ENCODE data around the gene ETV5.
"Not testable (repeated sequence)": the region's sequence is repeated elsewhere in the genome, so short reads cannot be mapped to it uniquely, and the experiment has no call there.

ETV5 gene

GRCh38 chr3:186059192-186059591 lies 49.7 kb downstream of the ETV5 start:
- no peak for DNase-seq

GRCh38 chr3:186058225-186058624 lies 50.7 kb downstream of the ETV5 start:
- no peak for DNase-seq

GRCh38 chr3:186057594-186057993 lies 51.3 kb downstream of the ETV5 start:
- peak; percentile 5 for DNase-seq

DNA sequence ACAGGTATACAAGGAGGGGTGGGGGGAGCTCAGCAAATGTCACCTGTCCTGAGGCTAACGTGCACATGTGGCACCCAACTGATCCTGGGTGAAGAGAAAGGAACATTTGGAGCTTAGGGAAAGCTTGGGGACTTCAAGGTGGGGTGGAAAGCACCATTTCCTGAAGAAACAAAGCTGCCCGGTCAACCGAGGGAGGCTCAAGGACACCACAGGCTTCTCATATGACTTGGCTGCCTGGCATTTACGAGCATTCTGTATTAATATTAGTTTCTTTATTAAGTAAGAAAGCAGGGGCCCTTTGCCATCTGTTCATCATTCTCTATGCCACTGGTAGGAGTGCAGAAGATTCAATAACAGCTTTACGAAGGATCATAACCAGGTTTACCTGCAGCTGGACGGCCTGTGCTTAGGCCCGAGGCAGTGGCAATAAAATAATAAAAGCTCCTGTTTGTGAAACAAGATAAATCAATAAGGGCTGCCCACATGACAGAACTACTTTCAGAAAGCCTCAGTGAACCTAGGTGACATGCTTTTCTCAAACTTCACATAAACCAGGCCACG lies 54.0 kb downstream of the ETV5 start:
- no peak for DNase-seq

DNA sequence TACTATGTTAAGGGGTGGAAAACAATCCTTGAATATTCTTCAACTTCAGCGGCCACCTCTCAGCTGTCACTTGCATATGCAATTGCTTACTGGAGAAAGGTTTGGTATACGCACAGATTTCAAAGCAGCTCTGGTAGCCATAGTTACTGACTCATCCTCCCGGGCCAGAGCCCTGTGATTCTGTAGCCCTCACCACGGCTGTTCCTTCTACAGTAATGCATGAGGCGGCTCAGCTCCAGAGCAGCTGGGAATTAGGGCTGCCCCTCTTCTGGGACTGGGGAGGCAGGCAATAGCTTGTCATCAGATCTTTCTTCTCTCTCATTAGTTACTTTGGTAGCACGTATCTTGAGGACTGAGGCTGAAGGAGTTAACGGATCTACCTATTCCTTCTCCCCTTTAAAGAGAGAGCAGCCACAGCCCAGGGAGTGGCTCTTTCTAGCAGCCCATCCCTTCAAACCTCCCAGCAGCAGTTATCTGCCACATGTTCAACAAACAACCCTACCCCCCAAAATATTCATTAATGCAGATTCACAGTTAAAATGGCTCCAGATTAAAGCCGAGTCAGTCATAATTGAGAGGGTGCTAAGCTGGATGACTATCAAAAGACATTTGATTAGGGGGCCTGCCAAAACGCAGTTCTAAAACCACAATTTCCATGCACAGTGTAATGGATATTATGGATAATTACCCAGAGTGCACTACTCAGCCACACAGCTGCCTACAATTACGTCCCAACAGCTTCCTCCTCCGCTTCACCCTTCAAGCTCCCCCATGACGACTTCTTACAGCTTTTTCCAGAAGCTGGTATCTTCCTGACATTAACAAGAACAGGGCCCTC lies 54.7 kb downstream of the ETV5 start:
- no peak for DNase-seq

DNA sequence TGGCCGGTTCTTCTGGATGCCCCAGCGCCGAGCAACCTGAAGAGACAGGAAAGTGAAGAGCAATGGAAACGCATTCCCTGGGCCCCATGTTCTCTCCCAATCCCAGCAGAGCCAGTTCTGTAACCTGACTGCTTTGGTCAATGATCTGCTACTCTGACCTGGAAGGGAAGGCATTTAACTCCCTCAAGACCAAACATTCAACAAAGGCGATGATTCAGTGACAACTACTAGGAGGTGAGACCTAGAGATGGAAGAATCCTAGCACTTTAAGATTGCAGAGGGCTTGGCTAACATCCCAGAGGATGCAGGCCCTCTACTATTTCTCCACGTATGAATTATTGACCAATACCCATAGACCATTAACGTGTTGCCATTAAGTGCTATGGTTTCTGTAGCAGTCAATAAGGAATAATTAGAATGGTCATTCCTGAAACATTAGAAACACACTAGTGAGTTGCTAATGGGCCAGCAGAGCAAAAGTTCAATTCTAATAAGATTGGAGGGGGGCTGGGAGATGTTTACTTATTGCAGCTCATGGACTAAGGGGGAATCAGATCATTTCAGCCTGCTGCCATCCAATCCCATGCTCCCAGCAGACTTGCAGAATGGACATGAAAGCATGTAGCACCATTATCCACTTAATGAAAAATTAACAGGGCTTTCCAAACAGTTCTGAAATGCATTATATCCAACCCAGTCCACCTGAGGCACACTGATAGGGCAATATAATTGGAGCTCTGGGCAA lies 56.6 kb downstream of the ETV5 start:
- DNase-seq, result no peak

DNA sequence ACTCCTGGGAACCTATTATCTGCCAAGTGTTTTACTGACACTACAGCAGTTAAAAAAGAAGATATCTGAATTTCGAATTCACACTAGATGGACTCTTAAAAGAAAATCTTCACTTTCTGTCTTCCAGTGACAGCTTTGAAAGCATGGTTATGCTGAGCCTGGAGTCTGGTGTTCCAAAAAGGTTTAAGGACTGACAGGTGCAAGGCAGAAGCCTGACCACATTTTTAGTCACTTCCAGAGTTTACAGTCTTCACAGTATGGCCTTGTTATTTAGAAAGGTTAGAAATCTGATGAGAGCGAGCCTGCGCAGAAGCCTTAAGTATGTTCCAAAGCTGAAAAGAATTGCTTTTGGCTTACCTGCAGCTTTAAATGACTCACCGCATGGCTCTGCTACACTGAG lies 59.9 kb downstream of the ETV5 start:
- no peak for DNase-seq

- DNase-seq, result no peak
Observed at GRCh38 chr3:186048119-186048518, 60.8 kb downstream of the ETV5 start.

DNA sequence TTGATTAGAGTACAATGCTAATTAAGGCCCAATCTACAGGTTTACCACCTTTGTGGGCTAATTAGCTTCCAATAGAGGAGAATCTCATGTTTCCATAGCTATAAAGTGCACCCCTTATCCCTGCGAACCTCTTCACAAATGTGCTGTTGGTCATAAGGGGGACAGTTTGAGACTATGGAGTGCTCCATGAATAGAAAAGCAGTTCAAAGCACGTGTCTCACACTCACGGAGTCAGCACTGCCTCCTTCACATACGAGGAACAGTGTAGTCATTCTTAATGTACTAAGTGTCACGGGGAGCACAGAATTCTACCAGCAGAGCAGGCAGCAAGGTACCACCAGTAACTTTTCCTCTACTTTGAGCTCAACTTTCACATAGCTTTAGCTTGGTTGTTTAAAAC lies 62.1 kb downstream of the ETV5 start:
- DNase-seq, result no peak

DNA sequence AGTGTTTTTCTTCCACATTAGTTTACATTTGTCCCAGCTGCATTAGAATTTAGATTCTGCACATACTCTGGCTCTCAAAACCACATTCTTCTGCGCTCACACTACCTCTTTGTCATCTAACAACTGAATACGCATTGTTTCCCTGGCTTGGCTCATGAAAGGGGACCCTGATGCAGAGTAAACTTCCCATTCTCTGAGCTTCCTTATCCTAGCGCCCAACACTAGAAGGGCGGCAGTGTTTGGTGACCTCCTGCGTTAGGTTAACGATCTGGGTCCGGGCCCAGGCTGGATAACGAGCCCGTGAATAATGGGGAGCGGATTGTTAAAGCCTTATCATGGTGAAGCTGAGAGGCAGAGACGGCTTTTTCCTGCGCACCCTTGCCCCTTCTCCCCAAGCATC lies 63.9 kb downstream of the ETV5 start:
- DNase-seq, result no peak

GRCh38 chr3:186044427-186044826 lies 64.5 kb downstream of the ETV5 start:
- DNase-seq, result no peak

GRCh38 chr3:186042521-186043202 lies 66.2 kb downstream of the ETV5 start:
- DNase-seq, result no peak

- DNase-seq, result no peak
Observed at GRCh38 chr3:186042036-186042435, 66.9 kb downstream of the ETV5 start.

DNA sequence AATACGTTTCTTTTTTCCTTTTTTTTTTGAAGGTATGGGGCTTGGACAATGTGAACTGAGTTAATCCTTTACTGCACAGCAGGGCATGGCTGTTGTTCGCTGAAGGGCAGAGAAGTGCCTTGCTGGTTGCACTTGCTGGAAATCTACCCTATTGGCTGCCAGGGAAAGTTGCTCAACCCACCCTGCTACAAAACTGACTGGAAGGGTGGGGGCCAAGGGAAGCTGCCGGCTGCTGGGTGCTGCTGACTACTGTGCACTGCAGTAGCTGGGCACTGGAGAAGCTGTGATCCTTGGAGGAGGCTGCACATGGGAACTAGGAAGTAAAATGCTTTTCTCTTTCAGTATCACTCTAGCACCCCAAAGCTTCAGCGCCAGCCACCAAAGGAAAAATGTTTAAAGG lies 70.5 kb downstream of the ETV5 start:
- no peak for DNase-seq

DNA sequence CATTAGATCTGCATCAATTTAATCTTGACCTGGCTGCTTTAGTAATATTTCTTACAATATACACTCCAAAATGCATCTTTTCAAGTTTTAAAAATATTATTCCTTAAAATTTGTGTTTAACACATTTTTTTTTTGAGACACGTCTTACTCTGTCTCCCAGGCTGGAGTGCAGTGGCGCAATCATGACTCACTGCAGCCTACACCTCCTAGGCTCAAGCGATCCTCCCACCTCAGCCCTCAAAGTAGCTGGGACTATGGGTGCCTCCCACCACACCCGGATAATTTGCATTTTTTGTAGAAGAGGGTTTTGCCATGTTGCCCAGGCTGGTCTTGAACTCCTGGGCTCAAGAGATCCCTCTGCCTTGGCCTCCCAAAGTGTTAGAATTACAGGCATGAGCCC lies 73.6 kb downstream of the ETV5 start:
- peak; percentile 62 for DNase-seq

GRCh38 chr3:186032321-186032720 lies 76.6 kb downstream of the ETV5 start:
- no peak for DNase-seq

DNA sequence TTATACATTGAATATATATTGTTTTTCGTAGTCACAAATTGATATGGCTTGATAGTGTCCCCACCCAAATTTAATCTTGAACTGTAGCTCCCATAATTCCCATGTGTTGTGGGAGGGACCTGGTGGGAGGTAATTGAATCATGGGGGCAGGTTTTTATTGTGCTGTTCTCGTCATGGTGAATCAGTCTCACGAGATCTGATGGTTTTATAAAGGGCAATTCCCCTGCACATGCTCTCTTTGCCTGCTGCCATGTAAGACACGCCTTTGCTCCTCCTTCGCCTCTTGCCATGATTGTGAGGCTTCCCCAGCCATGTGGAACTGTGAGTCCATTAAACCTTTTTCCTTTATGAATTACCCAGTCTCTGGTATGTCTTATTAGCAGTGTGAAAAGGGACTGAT lies 82.9 kb downstream of the ETV5 start:
- not testable (repeated sequence) for DNase-seq

- no peak for DNase-seq
Observed at GRCh38 chr3:186025161-186025560, 83.7 kb downstream of the ETV5 start.

GRCh38 chr3:186024210-186024609 lies 84.7 kb downstream of the ETV5 start:
- DNase-seq, result no peak

GRCh38 chr3:186022931-186023330 lies 86.0 kb downstream of the ETV5 start:
- DNase-seq, result no peak

DNA sequence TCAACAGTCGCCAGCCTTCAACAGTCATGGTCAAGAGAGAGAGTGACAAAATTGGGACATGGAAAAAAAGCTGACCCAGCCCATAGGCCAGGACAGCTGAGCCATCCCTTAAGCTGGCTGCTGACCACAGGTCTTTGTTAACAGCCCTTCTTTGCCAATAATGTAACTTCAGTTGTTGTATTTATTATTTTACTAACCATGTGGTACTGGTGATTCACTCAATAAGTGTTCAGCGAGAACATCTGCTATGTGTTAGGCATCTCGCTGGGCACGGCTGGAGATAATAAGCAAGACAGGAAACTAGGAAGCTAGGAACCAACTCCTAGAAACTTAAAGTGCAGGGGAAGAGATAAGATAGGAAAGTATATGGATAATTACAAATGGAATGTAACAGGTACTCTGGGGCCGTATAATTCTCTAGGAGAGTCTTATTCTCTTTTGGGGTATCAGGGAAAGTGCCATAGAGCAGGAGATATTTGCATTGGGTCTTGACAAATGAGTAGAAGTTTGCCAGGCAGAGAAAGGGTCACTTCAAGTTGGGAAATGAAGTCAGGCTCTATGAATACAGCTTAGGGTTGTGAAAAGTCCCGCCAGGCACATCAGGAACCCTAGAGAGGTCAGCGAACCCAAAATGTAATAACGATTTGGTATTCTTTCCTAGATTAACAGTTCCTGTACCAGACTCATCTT lies 87.1 kb downstream of the ETV5 start:
- DNase-seq, result no peak

DNA sequence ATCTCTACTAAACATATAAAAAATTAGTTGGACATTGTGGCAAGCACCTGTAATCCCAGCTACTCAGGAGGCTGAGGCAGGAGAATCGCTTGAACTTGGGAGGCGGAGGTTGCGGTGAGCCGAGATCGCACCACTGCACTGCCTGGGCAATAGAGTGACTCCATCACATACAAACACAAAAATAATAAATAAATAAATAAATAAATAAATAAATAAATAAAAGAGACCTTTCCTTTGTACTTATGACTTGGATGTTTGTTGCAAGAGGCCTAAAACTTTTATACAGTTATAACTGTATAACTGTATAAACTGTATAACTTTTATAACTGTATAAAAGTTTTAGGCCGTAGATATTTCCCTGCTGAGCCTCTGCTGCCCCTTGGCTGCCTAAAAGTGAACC lies 87.6 kb downstream of the ETV5 start:
- DNase-seq, result not testable (repeated sequence)

- not testable (repeated sequence) for DNase-seq
Observed at GRCh38 chr3:186019288-186019687, 89.6 kb downstream of the ETV5 start.
